HepG2 (cell line): ENCODE measurements around the gene RUFY2. TPM values are rescaled to one million over a fixed set of nuclear protein-coding genes. Genes with fewer than 3 reads are reported as not detected.

Source experiments
- AHR ChIP-seq: IDR thresholded peaks from 2 replicates; pipeline ENCODE4 v1.6.1; 2018; ENCODE audit warnings: missing genetic modification reagents, missing compliant biosample characterization
- CC2D1A ChIP-seq: sonication (generic); formaldehyde crosslinking; IDR thresholded peaks from 2 replicates; pipeline ENCODE4 v1.8.1; 2023; ENCODE audit warnings: mild to moderate bottlenecking, missing genetic modification reagents
- CSRNP1 ChIP-seq: sonication (generic); formaldehyde crosslinking; IDR thresholded peaks from 2 replicates; pipeline ENCODE4 v1.8.1; 2023; ENCODE audit warnings: mild to moderate bottlenecking, missing genetic modification reagents
- DNMT1 ChIP-seq: sonication (generic); formaldehyde crosslinking; IDR thresholded peaks from 2 replicates; pipeline ENCODE4 v1.5.1; 2020; ENCODE audit warnings: mild to moderate bottlenecking, missing genetic modification reagents
- ESRRA ChIP-seq: sonication (generic); formaldehyde crosslinking; IDR thresholded peaks from 2 replicates; pipeline ENCODE4 v1.5.1; 2020; ENCODE audit warnings: mild to moderate bottlenecking, low read depth, missing genetic modification reagents
- GMEB1 ChIP-seq: sonication (generic); formaldehyde crosslinking; IDR thresholded peaks from 2 replicates; pipeline ENCODE4 v1.5.1; 2020; ENCODE audit warnings: missing genetic modification reagents, mild to moderate bottlenecking, borderline replicate concordance
- PHF8 ChIP-seq: sonication (generic); formaldehyde crosslinking; IDR thresholded peaks from 2 replicates; pipeline ENCODE4 v1.5.0; 2020; ENCODE audit warnings: missing genetic modification reagents
- STAT5B ChIP-seq: sonication (generic); formaldehyde crosslinking; IDR thresholded peaks from 2 replicates; pipeline ENCODE4 v1.4.0; 2020; ENCODE audit warnings: missing genetic modification reagents
- ZFP41 ChIP-seq: sonication (generic); formaldehyde crosslinking; IDR thresholded peaks from 2 replicates; pipeline ENCODE4 v1.4.0; 2020; ENCODE audit warnings: mild to moderate bottlenecking, missing genetic modification reagents, borderline replicate concordance
- ZMYM2 ChIP-seq: sonication (generic); formaldehyde crosslinking; IDR thresholded peaks from 2 replicates; pipeline ENCODE4 v1.8.0; 2022; ENCODE audit warnings: mild to moderate bottlenecking, missing genetic modification reagents
- ZNF281 ChIP-seq: sonication (generic); formaldehyde crosslinking; IDR thresholded peaks from 2 replicates; pipeline ENCODE4 v1.4.0; 2020; ENCODE audit warnings: missing genetic modification reagents, borderline replicate concordance
- ZNF501 ChIP-seq: sonication (generic); formaldehyde crosslinking; IDR thresholded peaks from 2 replicates; pipeline ENCODE4 v1.5.1; 2020; ENCODE audit warnings: mild to moderate bottlenecking, moderate library complexity, missing genetic modification reagents
- ZNF549 ChIP-seq: sonication (generic); formaldehyde crosslinking; IDR thresholded peaks from 2 replicates; pipeline ENCODE4 v1.5.0; 2020; ENCODE audit warnings: missing genetic modification reagents
- ZNF710 ChIP-seq: sonication (generic); formaldehyde crosslinking; IDR thresholded peaks from 2 replicates; pipeline ENCODE4 v1.5.0; 2020; ENCODE audit warnings: mild to moderate bottlenecking, missing genetic modification reagents, borderline replicate concordance
- polyA plus RNA-seq, 8 experiments: library from polyadenylated mRNA; depleted of rRNA in 3 of 8; stranded (reverse) in 7 of 8; unstranded in 1 of 8; fragments of >200 nt; fragmentation: Illumina TruSeq in 4 of 8; extraction: Trizol in 4 of 8; gene quantifications; 2 replicates each; pipeline versions ENCODE4 v1.2.1 to v1.2.3, GENCODE V29; 2011 to 2016; ENCODE audit warnings: low read depth in 4 of 8, missing spikeins in 1 of 8, mixed read lengths in 1 of 8; ENCODE audit not compliant: insufficient read depth in 1 of 8
- total RNA-seq, 5 experiments: library from RNA; depleted of rRNA; stranded (reverse); fragments of >200 nt; fragmentation: Illumina TruSeq; extraction: Trizol; gene quantifications; 2 replicates each; pipeline ENCODE4 v1.2.3, GENCODE V29; 2016; ENCODE audit warnings: low read depth in 1 of 5
- TF ChIP-seq, protein P1 (sequence below): sonication (generic); formaldehyde crosslinking; IDR thresholded peaks from 2 replicates; pipeline ENCODE4 v1.9.0; 2021; ENCODE audit warnings: missing genetic modification reagents, borderline replicate concordance
- TF ChIP-seq, protein P2 (sequence below): sonication (generic); formaldehyde crosslinking; IDR thresholded peaks from 2 replicates; pipeline ENCODE4 v1.5.1; 2020; ENCODE audit warnings: missing genetic modification reagents, mild to moderate bottlenecking, borderline replicate concordance

RUFY2 gene
- total and polyA plus RNA-seq, 2 of the 13 experiments (the other 11 are each of a cell fraction or from before 2014, with no cell fraction given), result 10.1 to 16.1 TPM

- TF ChIP-seq ZFP41 (CRISPR knock-in tag) (no peak), STAT5B (no peak; the same call in 1 of the 2 replicates), AHR (CRISPR knock-in tag) (no peak; the same call in 1 of the 2 replicates), ZNF710 (CRISPR knock-in tag) (no peak), ZNF549 (no peak), ESRRA (no peak), CC2D1A (CRISPR knock-in tag) (no peak), PHF8 (CRISPR knock-in tag) (peak; percentile 96), ZNF501 (CRISPR knock-in tag) (no peak; the same call in 1 of the 2 replicates), ZMYM2 (CRISPR knock-in tag) (no peak; the same call in 1 of the 2 replicates), GMEB1 (no peak; the same call in 1 of the 2 replicates), DNMT1 (peak; percentile 38; the same call in 1 of the 2 replicates), CSRNP1 (CRISPR knock-in tag) (no peak), ZNF281 (CRISPR knock-in tag) (no peak)
- TF ChIP-seq, protein P1, sequence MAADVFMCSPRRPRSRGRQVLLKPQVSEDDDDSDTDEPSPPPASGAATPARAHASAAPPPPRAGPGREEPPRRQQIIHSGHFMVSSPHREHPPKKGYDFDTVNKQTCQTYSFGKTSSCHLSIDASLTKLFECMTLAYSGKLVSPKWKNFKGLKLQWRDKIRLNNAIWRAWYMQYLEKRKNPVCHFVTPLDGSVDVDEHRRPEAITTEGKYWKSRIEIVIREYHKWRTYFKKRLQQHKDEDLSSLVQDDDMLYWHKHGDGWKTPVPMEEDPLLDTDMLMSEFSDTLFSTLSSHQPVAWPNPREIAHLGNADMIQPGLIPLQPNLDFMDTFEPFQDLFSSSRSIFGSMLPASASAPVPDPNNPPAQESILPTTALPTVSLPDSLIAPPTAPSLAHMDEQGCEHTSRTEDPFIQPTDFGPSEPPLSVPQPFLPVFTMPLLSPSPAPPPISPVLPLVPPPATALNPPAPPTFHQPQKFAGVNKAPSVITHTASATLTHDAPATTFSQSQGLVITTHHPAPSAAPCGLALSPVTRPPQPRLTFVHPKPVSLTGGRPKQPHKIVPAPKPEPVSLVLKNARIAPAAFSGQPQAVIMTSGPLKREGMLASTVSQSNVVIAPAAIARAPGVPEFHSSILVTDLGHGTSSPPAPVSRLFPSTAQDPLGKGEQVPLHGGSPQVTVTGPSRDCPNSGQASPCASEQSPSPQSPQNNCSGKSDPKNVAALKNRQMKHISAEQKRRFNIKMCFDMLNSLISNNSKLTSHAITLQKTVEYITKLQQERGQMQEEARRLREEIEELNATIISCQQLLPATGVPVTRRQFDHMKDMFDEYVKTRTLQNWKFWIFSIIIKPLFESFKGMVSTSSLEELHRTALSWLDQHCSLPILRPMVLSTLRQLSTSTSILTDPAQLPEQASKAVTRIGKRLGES, result no peak
- TF ChIP-seq, protein P2, sequence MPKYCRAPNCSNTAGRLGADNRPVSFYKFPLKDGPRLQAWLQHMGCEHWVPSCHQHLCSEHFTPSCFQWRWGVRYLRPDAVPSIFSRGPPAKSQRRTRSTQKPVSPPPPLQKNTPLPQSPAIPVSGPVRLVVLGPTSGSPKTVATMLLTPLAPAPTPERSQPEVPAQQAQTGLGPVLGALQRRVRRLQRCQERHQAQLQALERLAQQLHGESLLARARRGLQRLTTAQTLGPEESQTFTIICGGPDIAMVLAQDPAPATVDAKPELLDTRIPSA, result no peak
Measured at GRCh38 chr10:68406815-68407548, at the start of gene RUFY2 (continued).
